NB4 (cell line): ENCODE results near the gene MINDY4.

Experiments
- DNase-seq: peaks from one replicate; pipeline ENCODE4 v3.0.0; 2010; ENCODE audit warnings: low read depth
- H3K4me3 ChIP-seq: one replicate; pipeline ENCODE4 v1.5.1; 2011; ENCODE audit warnings: mild to moderate bottlenecking, low read depth, low read length, moderate library complexity
- MYC ChIP-seq: IDR thresholded peaks from 2 replicates; pipeline ENCODE4 v1.6.1; 2011; ENCODE audit warnings: low read depth, low read length
- POLR2A ChIP-seq: IDR thresholded peaks from 2 replicates; pipeline ENCODE4 v1.6.1; 2011; ENCODE audit warnings: mild to moderate bottlenecking; ENCODE audit not compliant: insufficient read length; ENCODE audit errors: extremely low read depth
- TF ChIP-seq, protein P1 (sequence below): IDR thresholded peaks from one replicate; pipeline ENCODE4 v1.5.1; 2012; ENCODE audit warnings: low read depth, low read length
- TF ChIP-seq, protein P2 (sequence below): IDR thresholded peaks from 2 replicates; pipeline ENCODE4 v1.6.1; 2011; ENCODE audit warnings: low read depth, low read length

MINDY4 gene

DNA sequence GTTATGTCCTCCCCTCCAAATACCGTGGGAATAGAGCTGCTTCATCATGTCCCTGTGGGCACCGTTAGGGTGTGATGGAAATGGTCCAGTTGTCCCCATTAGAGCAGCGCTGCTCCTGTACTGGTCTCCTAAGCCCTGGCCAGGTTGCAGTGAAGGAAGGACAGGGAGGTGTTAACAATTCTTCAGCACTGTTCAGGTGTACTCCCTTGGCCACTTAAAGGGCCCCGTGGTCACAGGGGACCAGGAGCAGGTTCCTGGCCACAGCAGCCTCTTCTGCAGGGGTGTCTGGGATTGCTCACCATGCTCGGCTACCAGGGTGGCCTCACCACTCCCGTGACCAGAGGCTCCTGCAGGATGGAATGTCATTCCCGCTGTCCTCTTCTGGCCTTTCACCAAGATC is 65.8 kb downstream of the MINDY4 start:
- H3K4me3 ChIP-seq: no peak overlapping the region
- TF ChIP-seq POLR2A (no peak), MYC (no peak)
- TF ChIP-seq, protein P1, sequence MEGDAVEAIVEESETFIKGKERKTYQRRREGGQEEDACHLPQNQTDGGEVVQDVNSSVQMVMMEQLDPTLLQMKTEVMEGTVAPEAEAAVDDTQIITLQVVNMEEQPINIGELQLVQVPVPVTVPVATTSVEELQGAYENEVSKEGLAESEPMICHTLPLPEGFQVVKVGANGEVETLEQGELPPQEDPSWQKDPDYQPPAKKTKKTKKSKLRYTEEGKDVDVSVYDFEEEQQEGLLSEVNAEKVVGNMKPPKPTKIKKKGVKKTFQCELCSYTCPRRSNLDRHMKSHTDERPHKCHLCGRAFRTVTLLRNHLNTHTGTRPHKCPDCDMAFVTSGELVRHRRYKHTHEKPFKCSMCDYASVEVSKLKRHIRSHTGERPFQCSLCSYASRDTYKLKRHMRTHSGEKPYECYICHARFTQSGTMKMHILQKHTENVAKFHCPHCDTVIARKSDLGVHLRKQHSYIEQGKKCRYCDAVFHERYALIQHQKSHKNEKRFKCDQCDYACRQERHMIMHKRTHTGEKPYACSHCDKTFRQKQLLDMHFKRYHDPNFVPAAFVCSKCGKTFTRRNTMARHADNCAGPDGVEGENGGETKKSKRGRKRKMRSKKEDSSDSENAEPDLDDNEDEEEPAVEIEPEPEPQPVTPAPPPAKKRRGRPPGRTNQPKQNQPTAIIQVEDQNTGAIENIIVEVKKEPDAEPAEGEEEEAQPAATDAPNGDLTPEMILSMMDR: no peak
- TF ChIP-seq, protein P2, sequence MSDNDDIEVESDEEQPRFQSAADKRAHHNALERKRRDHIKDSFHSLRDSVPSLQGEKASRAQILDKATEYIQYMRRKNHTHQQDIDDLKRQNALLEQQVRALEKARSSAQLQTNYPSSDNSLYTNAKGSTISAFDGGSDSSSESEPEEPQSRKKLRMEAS: no peak
- DNase-seq: no peak

DNA sequence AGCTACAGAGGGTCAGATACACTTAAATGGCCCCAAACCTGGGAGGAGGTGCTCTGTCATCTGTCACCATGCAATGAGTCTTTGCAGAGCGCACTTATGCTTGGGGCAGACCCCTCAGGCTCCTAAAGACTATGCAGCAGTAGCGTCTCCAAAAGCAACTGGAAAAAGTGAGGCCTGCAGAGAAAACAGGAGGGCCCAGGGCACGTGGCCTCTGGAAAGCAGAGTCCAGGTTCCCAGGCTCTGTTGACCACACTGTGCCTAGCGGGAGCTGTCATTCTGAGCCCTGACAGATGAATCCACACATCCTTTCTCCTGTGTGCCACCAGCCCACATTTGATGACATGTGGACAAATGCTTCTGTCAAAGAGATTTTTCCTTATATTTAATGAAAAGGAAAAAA is 66.4 kb downstream of the MINDY4 start:
- DNase-seq: no peak
- TF ChIP-seq, protein P2: no peak
- TF ChIP-seq POLR2A (no peak), MYC (no peak)
- TF ChIP-seq, protein P1: no peak
- H3K4me3 ChIP-seq: no peak overlapping the region

DNA sequence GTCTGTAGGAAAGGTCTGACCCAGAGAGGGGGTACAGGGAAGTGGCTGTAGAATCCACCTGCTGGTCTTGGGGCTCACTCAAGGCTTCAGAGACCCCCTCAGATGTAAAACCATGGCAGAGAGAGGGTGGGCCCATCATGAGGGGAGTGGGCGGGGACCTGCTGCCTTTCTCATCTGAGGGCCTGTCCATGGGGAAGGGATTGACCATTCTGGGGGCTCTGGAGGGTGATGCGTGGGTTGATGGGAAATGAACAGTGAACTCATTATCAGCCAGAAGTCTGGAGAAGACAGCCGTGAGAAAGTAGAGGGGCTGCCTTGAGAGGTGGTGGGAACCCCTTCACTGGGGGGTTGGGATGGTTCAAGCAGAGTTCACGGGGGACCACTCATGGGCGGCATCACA is 66.8 kb downstream of the MINDY4 start:
- no peak overlapping the region for H3K4me3 ChIP-seq
- TF ChIP-seq, protein P1: no peak
- TF ChIP-seq MYC: no peak
- no peak for TF ChIP-seq POLR2A
- TF ChIP-seq, protein P2: no peak
- DNase-seq: no peak

DNA sequence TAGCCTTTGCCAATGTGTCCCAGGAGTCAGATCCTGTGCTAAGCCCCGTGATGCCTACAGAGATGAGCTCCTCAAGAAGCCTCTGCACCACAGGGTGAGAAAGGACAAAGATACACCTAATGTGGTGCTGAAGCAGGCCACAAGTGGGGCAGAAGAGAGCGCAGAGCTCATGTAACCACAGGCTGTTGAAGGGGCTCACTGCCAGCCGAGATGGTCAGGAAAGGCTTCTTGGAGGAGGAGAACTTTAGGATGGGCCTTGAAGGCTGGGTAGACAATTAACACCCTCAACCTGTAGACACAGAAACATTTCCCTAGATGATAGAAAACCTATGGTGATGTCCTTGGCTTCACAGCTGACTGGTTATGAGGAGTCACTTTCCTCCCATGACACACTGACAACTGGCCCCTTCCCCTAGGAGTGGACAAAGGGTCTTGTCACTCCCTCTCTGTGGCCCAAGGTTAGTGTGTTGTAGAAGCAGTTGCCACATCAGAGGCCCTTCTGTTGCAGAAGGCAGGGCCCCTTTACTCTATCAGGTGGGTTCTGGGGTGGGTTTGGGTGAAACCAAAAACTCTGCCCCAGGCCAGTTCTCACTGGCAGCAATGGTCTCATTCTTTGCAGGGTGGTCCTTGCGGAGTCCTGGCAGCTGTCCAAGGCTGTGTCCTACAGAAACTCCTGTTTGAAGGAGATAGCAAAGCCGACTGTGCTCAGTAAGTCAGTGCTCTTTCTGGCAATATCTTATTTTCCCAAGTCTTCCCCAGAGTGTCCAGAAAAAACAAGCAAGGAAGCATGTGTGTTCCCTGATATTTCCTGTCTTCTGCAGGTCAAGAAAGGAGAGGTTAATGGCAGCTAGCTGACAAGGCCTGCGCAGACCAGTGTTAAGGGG is 69.2 kb downstream of the MINDY4 start:
- TF ChIP-seq POLR2A: no peak
- TF ChIP-seq, protein P1: no peak
- TF ChIP-seq, protein P2: no peak
- TF ChIP-seq MYC: no peak
- no peak overlapping the region for H3K4me3 ChIP-seq
- DNase-seq: no peak

DNA sequence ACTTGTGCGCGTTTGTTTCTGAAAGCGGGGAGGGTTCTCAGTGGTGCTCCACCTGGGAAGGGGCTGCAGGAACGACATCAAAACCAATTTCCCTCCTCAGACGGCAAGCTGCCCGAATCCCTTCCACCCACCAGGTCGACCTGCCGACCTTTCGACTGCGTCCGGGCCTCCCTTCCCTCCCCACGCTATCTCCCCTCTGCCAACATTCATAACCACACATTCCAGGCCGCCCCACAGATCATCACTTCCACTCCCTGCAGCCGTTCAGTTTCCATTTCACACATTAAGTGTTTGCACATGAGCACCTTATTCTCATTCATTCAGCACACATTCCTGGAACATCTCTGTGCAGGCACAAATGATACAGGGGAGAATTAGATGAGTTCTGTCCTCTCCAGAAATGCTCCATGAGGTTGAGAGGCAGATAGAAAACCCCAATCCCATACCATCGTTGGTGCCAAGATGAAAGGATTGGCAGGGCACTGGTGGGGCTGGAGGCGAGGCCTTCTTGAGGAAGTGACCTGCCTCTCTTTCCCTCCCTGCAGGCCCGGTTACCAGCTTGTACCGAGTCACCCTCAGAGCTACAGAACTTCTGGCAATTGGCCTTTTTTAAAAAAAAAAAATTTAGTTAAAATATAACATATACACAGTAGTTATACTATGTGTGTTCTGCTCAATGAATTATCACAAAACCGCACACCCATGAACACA is 70.0 kb downstream of the MINDY4 start:
- TF ChIP-seq, protein P2: no peak
- TF ChIP-seq, protein P1: no peak
- TF ChIP-seq POLR2A (no peak), MYC (no peak)
- no peak overlapping the region for H3K4me3 ChIP-seq
- no peak for DNase-seq
